Prostate gland (tissue), 2 donors: ENCODE data around the gene GLG1.

Experiments used
- POLR2A ChIP-seq: fragments of 450-650 bp; IDR thresholded peaks from one replicate; pipeline ENCODE4 v1.6.1; 2016; ENCODE audit warnings: antibody characterized with exemption, mild to moderate bottlenecking
- TF ChIP-seq, protein P1 (sequence below), 4 experiments: fragments of 200-600 bp in 2 of 4; fragments of 450-650 bp in 2 of 4; sonication (generic) in 2 of 4; IDR thresholded peaks; 1 replicate in 3 of 4; 2 replicates in 1 of 4; pipeline ENCODE4 v1.5.1; 2016 to 2019; ENCODE audit warnings: antibody characterized with exemption in 4 of 4, mild to moderate bottlenecking in 2 of 4, moderate library complexity in 2 of 4

DNA sequence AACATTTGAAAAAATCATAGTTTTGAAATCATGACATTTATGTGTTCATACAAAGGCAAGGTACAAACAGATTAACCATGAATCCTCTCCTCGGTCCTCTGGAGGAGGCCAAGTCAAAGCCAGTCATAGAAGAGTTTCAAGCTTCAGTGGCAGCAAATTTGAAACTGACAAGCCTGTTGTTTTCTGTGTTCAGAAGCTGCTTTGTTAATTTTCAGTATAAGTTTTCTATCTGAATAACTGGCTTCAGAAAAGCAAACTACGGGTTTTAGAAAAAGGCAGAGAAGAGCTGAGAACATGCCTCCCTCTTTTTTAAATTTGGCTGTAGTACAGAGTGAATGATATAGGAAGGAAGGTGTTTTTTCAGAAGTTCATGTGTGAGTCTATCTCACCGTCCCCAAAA is 106.0 kb downstream of the GLG1 start:
- TF ChIP-seq, protein P1, sequence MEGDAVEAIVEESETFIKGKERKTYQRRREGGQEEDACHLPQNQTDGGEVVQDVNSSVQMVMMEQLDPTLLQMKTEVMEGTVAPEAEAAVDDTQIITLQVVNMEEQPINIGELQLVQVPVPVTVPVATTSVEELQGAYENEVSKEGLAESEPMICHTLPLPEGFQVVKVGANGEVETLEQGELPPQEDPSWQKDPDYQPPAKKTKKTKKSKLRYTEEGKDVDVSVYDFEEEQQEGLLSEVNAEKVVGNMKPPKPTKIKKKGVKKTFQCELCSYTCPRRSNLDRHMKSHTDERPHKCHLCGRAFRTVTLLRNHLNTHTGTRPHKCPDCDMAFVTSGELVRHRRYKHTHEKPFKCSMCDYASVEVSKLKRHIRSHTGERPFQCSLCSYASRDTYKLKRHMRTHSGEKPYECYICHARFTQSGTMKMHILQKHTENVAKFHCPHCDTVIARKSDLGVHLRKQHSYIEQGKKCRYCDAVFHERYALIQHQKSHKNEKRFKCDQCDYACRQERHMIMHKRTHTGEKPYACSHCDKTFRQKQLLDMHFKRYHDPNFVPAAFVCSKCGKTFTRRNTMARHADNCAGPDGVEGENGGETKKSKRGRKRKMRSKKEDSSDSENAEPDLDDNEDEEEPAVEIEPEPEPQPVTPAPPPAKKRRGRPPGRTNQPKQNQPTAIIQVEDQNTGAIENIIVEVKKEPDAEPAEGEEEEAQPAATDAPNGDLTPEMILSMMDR (IDR thresholded peaks at IDR 0.05), result no peak
- TF ChIP-seq POLR2A, result no peak
